ENCODE data around the gene OSBPL10. TPM values are rescaled to one million over a fixed set of nuclear protein-coding genes. Genes with fewer than 3 reads are reported as not detected.

OSBPL10 gene
- total RNA-seq, 1 donor from 2014 or later: 27.8 TPM

DNA sequence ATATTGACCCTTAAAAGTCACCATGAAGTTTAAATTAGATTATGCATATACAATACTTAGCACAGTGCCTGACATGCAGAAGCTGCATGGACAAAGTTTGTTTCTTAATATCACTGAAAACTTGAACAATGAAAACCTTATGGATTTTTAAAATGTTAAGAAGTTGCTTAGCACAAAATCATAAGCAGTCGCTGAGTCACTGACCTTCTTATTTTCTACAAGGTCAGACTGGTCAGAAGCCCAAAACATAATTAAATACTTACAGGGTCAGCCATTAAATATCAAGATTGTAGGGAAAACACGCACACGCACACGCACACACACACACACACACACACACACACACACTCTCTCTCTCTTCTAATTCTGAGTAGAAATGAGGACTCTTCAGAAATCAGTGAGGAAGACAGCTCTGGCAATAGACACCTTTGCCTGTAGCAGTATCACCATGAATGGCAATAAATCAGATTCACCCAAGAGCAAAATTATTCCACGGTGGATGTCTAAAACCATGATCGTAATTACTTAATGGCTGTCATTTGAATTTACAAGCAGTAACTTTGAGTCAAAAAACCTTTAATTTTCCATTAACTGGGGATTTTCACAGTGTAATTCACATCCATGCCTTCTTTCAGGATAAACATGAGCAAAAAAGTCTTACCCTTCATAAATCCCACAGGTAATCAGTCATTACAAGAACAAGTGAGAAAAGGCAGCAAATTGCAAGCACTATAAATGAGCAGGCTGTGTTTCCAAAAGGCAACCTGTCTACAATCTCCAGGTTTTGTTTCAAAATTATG is 147.5 kb downstream of the OSBPL10 start:
- peaks cover 57% of the 10 kb centered on the region for H3K27me3 Mint-ChIP-seq (ENCODE audit: low read depth)
- no peaks in the 10 kb centered on the region for H3K36me3 Mint-ChIP-seq
- H3K4me1 Mint-ChIP-seq: peaks cover 45% of the 10 kb centered on the region
- H3K4me3 Mint-ChIP-seq: no peak overlapping the region
- H3K9me3 Mint-ChIP-seq: no peaks in the 10 kb centered on the region
- TF ChIP-seq, protein P1, sequence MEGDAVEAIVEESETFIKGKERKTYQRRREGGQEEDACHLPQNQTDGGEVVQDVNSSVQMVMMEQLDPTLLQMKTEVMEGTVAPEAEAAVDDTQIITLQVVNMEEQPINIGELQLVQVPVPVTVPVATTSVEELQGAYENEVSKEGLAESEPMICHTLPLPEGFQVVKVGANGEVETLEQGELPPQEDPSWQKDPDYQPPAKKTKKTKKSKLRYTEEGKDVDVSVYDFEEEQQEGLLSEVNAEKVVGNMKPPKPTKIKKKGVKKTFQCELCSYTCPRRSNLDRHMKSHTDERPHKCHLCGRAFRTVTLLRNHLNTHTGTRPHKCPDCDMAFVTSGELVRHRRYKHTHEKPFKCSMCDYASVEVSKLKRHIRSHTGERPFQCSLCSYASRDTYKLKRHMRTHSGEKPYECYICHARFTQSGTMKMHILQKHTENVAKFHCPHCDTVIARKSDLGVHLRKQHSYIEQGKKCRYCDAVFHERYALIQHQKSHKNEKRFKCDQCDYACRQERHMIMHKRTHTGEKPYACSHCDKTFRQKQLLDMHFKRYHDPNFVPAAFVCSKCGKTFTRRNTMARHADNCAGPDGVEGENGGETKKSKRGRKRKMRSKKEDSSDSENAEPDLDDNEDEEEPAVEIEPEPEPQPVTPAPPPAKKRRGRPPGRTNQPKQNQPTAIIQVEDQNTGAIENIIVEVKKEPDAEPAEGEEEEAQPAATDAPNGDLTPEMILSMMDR (IDR thresholded peaks at IDR 0.05; ENCODE audit: unreplicated experiment): no peak
- no peak overlapping the region for H3K27ac Mint-ChIP-seq
- DNase-seq (ENCODE audit: low spot score in 2 of 2, unreplicated experiment in 2 of 2): no peak

DNA sequence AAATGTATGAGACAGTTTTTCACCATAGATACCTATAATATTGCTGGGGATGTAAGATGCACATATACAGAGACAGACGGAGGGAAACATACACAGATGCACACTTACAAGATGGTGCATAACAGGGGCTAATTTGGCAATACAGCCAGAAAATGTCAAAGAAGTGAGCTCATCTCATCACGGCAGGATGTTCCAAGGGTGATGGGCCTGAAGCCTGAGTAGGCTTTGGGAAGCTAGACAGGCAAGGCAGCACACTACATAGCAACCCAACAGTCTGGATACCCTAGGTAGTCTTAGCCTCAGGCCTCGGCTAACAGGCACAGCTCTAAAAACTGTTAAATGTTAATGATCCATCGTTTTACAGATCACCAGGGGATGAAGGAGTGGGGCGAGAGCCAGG is 148.5 kb downstream of the OSBPL10 start:
- H3K36me3 Mint-ChIP-seq: no peaks in the 10 kb centered on the region
- H3K4me3 Mint-ChIP-seq: no peak overlapping the region
- H3K27ac Mint-ChIP-seq: no peak overlapping the region
- H3K9me3 Mint-ChIP-seq: no peaks in the 10 kb centered on the region
- peaks cover 47% of the 10 kb centered on the region for H3K4me1 Mint-ChIP-seq
- TF ChIP-seq, protein P1 (IDR thresholded peaks at IDR 0.05; ENCODE audit: unreplicated experiment): no peak
- no peak for DNase-seq (ENCODE audit: low spot score in 2 of 2, unreplicated experiment in 2 of 2)
- peaks cover 64% of the 10 kb centered on the region for H3K27me3 Mint-ChIP-seq (ENCODE audit: low read depth)

DNA sequence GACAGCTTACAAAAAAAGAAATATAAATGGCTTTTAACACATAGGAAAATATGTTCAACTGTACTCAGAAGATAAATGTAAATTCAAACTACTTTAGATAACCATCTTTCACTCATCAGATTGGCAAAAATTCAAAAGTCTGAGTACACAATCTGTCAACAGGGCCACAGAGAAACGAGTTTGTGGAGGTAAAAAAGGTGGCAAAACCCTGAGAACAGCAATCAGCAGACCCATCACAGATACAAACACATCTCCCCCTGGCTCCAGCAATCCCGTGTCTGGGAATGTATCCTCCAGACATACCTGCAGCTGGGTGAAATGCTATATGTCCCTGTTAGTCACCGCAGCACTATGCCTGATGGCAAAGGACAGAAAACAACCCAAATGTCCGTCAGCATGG is 149.5 kb downstream of the OSBPL10 start:
- no peak for DNase-seq (ENCODE audit: low spot score in 2 of 2, unreplicated experiment in 2 of 2)
- Mint-ChIP-seq H3K36me3 (no peaks in the 10 kb centered on the region), H3K27ac (no peak overlapping the region), H3K4me1 (peaks cover 41% of the 10 kb centered on the region), H3K9me3 (no peaks in the 10 kb centered on the region), H3K4me3 (no peak overlapping the region), H3K27me3 (ENCODE audit: low read depth) (peaks cover 71% of the 10 kb centered on the region)
- TF ChIP-seq, protein P1 (IDR thresholded peaks at IDR 0.05; ENCODE audit: unreplicated experiment): no peak

DNA sequence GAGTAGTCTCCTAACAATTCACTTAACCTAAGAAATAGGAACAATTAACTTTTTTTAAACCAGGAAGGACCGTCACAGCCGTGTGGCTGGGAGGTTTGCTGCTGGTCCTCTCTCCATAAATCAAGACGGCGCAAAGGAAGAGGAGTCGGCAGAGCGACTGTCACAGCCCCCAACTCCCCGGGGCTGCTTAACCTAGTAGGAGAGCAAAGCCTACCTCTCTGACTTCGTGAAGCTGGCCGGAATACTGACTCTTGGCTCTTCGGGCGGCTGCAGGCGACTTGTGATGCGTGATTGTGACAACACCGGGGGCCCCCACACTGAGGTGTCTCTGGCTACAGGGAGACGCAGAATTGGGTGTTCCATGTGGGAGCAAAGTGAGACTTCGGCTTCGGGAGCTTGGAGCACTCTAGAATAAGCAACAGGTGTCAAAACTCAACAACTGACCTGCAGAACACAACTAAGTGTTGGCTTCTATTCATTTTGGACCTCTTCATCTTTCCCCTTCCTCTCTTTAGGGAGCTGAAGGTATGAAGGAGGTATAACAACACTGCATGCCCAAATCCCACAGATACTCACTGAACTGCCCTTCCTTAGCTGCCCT is 151.1 kb downstream of the OSBPL10 start:
- no peak overlapping the region for H3K4me3 Mint-ChIP-seq
- no peak for DNase-seq (ENCODE audit: low spot score in 2 of 2, unreplicated experiment in 2 of 2)
- no peak overlapping the region for H3K27ac Mint-ChIP-seq
- peaks cover 73% of the 10 kb centered on the region for H3K27me3 Mint-ChIP-seq (ENCODE audit: low read depth)
- H3K9me3 Mint-ChIP-seq: no peaks in the 10 kb centered on the region
- TF ChIP-seq, protein P1 (IDR thresholded peaks at IDR 0.05; ENCODE audit: unreplicated experiment): no peak
- no peaks in the 10 kb centered on the region for H3K36me3 Mint-ChIP-seq
- peaks cover 31% of the 10 kb centered on the region for H3K4me1 Mint-ChIP-seq

DNA sequence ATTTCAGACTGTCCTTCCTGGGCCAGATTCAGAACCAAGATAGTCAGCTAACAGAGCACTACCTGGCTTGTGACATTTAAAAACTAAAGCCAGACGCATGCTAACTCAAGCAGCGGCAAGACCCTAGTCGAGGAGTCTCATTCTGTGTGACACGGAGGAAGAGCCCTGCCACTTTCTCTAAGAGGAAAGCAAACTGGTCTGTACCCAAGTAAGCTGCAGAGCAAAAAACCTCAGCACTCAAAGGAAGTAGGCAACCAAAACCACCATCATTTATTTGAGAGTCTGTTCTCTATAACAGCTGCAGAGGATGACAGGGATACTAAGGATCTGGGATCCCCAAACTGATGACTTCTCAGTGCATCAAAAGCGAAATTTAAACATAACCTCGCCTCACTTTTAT is 152.1 kb downstream of the OSBPL10 start:
- Mint-ChIP-seq H3K4me1 (peaks cover 31% of the 10 kb centered on the region), H3K36me3 (no peaks in the 10 kb centered on the region), H3K27me3 (ENCODE audit: low read depth) (peaks cover 75% of the 10 kb centered on the region), H3K27ac (no peak overlapping the region), H3K4me3 (no peak overlapping the region), H3K9me3 (peaks cover 4% of the 10 kb centered on the region)
- DNase-seq (ENCODE audit: low spot score in 2 of 2, unreplicated experiment in 2 of 2): no peak
- TF ChIP-seq, protein P1 (IDR thresholded peaks at IDR 0.05; ENCODE audit: unreplicated experiment): no peak

Measured in mesothelial cell of epicardium (in vitro differentiated cells).